ENCODE results near the gene PRIM2. TPM values are rescaled to one million over a fixed set of nuclear protein-coding genes. Genes with fewer than 3 reads are reported as not detected.
"Not testable (repeated sequence)": the region's sequence is repeated elsewhere in the genome, so short reads cannot be mapped to it uniquely, and the experiment has no call there.

Gene PRIM2
- total RNA-seq, 4 donors from 2014 or later, result 4.9 to 19.8 (median 7.0) TPM

- H3K4me3 ChIP-seq, result no peak overlapping the region
- peaks cover 0 to 8% (median 0%) of the 10 kb centered on the region in 4 donors for H3K4me1 ChIP-seq
- H3K27me3 ChIP-seq, result no peaks in the 10 kb centered on the region
- peak overlapping the region in 1 of 4 donors; percentile 68 for H3K27ac ChIP-seq
- no peaks in the 10 kb centered on the region for H3K36me3 ChIP-seq
- TF ChIP-seq CTCF (IDR thresholded peaks at IDR 0.05) (no peak), POLR2A (IDR thresholded peaks at IDR 0.05) (no peak)
- DNase-seq, result no peak
- no peaks in the 10 kb centered on the region for H3K9me3 ChIP-seq
Observed at GRCh38 chr6:57305107-57305506, 12.3 kb upstream of the PRIM2 start.

DNA sequence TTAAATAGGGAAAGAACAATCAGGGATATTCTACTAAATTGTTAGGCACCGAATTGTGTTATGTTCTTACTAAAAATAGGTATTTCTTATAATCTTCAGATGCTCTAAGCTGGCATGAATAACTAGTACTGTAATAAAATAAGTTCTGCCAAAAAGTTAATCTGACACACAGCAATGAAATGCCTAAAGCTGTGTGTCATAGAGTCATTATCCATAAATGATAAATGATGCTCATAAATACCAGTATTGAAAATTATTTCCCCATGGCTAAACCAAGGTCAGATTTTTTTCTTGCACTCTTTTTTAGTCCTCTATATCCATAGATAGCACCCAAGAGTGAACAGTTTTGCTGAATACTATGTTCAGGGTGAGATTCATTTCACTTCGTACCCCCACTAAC, 11.7 kb upstream of the PRIM2 start:
- TF ChIP-seq POLR2A (IDR thresholded peaks at IDR 0.05) (no peak), CTCF (IDR thresholded peaks at IDR 0.05) (no peak)
- Histone ChIP-seq H3K36me3 (no peaks in the 10 kb centered on the region), H3K27ac (peak overlapping the region in 1 of 4 donors; percentile 68), H3K9me3 (no peaks in the 10 kb centered on the region), H3K4me1 (peaks cover 0 to 8% (median 0%) of the 10 kb centered on the region in 4 donors), H3K27me3 (no peaks in the 10 kb centered on the region), H3K4me3 (no peak overlapping the region)
- no peak for DNase-seq

DNA sequence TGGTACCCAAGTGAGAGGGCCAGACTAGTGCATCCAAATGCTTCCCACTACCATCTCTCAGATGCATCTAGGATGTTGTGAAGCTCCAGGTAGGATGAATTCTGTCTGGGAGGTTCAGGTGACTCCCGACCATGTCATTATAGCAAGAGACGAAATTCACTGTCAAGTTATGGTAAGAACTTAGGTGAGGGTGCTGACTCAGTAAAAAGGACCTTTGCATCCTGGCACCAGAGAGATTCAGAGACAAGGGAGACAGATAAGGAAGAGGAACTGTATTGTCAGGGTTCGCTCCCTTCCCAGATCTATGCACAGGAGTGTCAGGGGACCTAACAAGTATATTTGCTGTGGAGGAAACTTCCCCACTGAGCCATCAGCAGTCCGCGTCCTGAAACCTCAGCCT, 11.2 kb upstream of the PRIM2 start:
- TF ChIP-seq CTCF (IDR thresholded peaks at IDR 0.05), result no peak
- TF ChIP-seq POLR2A (IDR thresholded peaks at IDR 0.05), result no peak
- H3K27ac ChIP-seq, result peak overlapping the region in 1 of 4 donors; percentile 68

DNA sequence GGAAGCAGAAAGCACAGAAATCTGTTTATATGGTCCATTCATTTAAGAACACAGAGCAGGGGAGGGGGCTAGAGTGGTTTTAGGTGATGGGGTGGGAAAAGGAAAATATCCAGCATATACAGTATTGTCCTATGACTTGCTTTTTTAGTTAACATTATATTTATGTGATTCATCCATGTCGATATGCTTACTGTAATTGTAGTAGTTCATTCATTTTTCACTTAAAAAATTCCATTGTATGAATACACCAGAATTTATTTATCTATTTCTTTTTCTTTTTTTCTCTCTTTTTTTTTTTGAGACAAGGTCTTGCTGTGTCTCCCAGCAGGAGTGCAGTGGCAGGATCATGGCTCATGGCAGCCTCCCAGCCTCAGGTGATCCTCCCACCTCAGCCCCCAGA, 9.6 kb upstream of the PRIM2 start:
- Histone ChIP-seq H3K36me3 (no peaks in the 10 kb centered on the region), H3K27ac (no peak overlapping the region), H3K27me3 (no peaks in the 10 kb centered on the region), H3K4me3 (no peak overlapping the region), H3K9me3 (no peaks in the 10 kb centered on the region), H3K4me1 (no peaks in the 10 kb centered on the region)
- TF ChIP-seq CTCF (IDR thresholded peaks at IDR 0.05) (no peak), POLR2A (IDR thresholded peaks at IDR 0.05) (no peak)
- DNase-seq, result no peak

More for the DNA sequence above, 11.2 kb upstream of the PRIM2 start:
- Histone ChIP-seq H3K9me3 (no peaks in the 10 kb centered on the region), H3K4me1 (peaks cover 0 to 8% (median 0%) of the 10 kb centered on the region in 4 donors), H3K4me3 (no peak overlapping the region), H3K27me3 (no peaks in the 10 kb centered on the region), H3K36me3 (no peaks in the 10 kb centered on the region)
- DNase-seq, result no peak

DNA sequence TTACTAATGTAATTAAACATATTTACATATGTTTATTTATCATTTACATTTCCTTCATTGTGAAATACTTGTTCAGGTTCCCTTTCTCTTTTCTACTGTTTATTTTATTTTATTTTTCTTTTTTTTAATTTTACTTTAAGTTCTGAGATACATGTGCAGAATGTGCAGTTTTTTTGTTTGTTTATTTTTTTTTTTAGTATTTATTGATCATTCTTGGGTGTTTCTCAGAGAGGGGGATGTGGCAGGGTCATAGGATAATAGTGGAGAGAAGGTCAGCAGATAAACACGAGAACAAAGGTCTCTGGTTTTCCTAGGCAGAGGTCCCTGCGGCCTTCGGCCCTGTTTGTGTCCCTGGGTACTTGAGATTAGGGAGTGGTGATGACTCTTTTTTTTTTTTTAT, 8.7 kb upstream of the PRIM2 start:
- not testable (repeated sequence) for H3K9me3 ChIP-seq, H3K4me1 ChIP-seq, DNase-seq, H3K27ac ChIP-seq, H3K27me3 ChIP-seq, H3K4me3 ChIP-seq, H3K36me3 ChIP-seq

DNA sequence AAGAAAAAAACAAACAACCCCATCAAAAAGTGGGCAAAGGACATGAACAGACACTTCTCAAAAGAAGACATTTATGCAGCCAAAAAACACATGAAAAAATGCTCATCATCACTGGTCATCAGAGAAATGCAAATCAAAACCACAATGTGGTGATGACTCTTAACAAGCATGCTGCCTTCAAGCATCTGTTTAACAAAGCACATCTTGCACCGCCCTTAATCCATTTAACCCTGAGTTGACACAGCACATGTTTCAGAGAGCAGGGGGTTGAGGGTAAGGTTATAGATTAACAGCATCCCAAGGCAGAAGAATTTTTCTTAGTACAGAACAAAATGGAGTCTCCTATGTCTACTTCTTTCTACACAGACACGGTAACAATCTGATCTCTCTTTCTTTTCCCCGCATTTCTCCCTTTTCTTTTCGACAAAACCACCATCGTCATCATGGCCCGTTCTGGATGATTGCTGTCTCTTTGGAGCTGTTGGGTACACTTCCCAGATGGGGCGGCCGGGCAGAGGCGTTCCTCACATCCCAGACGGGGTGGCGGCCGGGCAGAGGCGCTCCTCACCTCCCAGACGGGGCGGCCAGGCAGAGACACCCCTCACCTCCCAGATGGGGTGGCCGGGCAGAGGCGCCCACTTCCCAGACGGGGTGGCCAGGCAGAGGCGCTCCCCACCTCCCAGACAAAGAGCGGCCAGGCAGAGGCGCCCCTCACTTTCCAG, 7.2 kb upstream of the PRIM2 start:
- DNase-seq, H3K9me3 ChIP-seq, H3K36me3 ChIP-seq, H3K27ac ChIP-seq, H3K4me3 ChIP-seq, H3K4me1 ChIP-seq, H3K27me3 ChIP-seq: not testable (repeated sequence)

DNA sequence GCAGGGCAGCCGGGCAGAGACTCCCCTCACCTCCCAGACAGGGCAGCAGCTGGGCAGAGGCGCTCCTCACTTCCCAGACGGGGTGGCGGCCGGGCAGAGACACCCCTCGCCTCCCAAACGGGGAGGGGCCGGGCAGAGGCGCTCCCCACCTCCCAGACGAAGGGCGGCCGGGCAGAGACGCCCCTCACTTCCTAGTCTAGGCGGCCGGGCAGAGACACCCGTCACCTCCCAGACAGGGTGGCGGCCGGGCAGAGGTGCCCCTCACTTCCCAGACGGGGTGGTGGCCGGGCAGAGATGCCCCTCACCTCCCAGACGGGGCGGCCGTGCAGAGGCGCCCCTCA, 6.6 kb upstream of the PRIM2 start:
- no peak for DNase-seq
- no peaks in the 10 kb centered on the region for H3K27me3 ChIP-seq
- H3K27ac ChIP-seq, result no peak overlapping the region
- H3K4me1 ChIP-seq, result no peaks in the 10 kb centered on the region
- H3K9me3 ChIP-seq, result no peaks in the 10 kb centered on the region
- no peak overlapping the region for H3K4me3 ChIP-seq
- no peak for TF ChIP-seq POLR2A (IDR thresholded peaks at IDR 0.05)
- TF ChIP-seq CTCF (IDR thresholded peaks at IDR 0.05), result no peak
- no peaks in the 10 kb centered on the region for H3K36me3 ChIP-seq

- not testable (repeated sequence) for H3K4me1 ChIP-seq, DNase-seq, H3K27me3 ChIP-seq, H3K27ac ChIP-seq, H3K9me3 ChIP-seq, H3K4me3 ChIP-seq, H3K36me3 ChIP-seq
Observed at GRCh38 chr6:57311300-57312003, 6.0 kb upstream of the PRIM2 start.

Data from Peyer's patch (tissue), 4 donors.